HG03060 (cell line): ENCODE measurements around the gene DARS2.
"Not testable (repeated sequence)": the region's sequence is repeated elsewhere in the genome, so short reads cannot be mapped to it uniquely, and the experiment has no call there.

ENCODE experiments used
- ATAC-seq: cut with Tn5 transposase; IDR thresholded peaks from one replicate; pipeline ENCODE4 v1.9.1; 2021; ENCODE audit warnings: low read depth, moderate number of reproducible peaks; ENCODE audit not compliant: unreplicated experiment

Gene DARS2

GRCh38 chr1:173824315-173825081 is at the start of gene DARS2, which contains the start of gene CENPL:
TSS of gene DARS2 (plus strand) at chr1:173824673. CDS start at chr1:173825230, 557 bp downstream.
TSS of gene CENPL (minus strand) at chr1:173824883. CDS start at chr1:173811299, 13,584 bp downstream.
- peak; percentile 89 for ATAC-seq

GRCh38 chr1:173775578-173776226 is 48.8 kb upstream of the DARS2 start:
- ATAC-seq = no peak

GRCh38 chr1:173779936-173780335 is 44.5 kb upstream of the DARS2 start:
- no peak for ATAC-seq

- no peak for ATAC-seq
These were observed 39.5 kb upstream of the DARS2 start for GRCh38 chr1:173784997-173785396.

GRCh38 chr1:173789841-173790240 is 34.6 kb upstream of the DARS2 start:
- no peak for ATAC-seq

- no peak for ATAC-seq
These were observed 26.4 kb upstream of the DARS2 start for GRCh38 chr1:173798078-173798477.

- not testable (repeated sequence) for ATAC-seq
These were observed 24.5 kb upstream of the DARS2 start for GRCh38 chr1:173799995-173800394.

GRCh38 chr1:173802961-173803360 is 21.5 kb upstream of the DARS2 start:
- no peak for ATAC-seq

GRCh38 chr1:173813654-173814053 is 10.8 kb upstream of the DARS2 start:
- not testable (repeated sequence) for ATAC-seq

GRCh38 chr1:173818459-173818858 is 6.0 kb upstream of the DARS2 start:
- no peak for ATAC-seq

- ATAC-seq = no peak
These were observed 2.8 kb upstream of the DARS2 start for GRCh38 chr1:173821680-173822079.

GRCh38 chr1:173823781-173824314 is 625 bp upstream of the DARS2 start:
- peak; percentile 14 for ATAC-seq

GRCh38 chr1:173827611-173828010 is 3.1 kb downstream of the DARS2 start:
- no peak for ATAC-seq

- ATAC-seq = no peak
These were observed 8.3 kb downstream of the DARS2 start for GRCh38 chr1:173832748-173833147.

GRCh38 chr1:173852105-173852504 is 27.6 kb downstream of the DARS2 start:
- ATAC-seq = no peak

- ATAC-seq = no peak
These were observed 28.6 kb downstream of the DARS2 start for GRCh38 chr1:173853074-173853473.

GRCh38 chr1:173856014-173856413 is 31.5 kb downstream of the DARS2 start:
- ATAC-seq = no peak

- no peak for ATAC-seq
These were observed 32.4 kb downstream of the DARS2 start for GRCh38 chr1:173856903-173857302.

GRCh38 chr1:173857363-173857917 is 33.0 kb downstream of the DARS2 start:
- no peak for ATAC-seq

- not testable (repeated sequence) for ATAC-seq
These were observed 35.1 kb downstream of the DARS2 start for GRCh38 chr1:173859547-173859946.

- no peak for ATAC-seq
These were observed 35.6 kb downstream of the DARS2 start for GRCh38 chr1:173860065-173860464.
